HepG2 (cell line): ENCODE data around the gene GRIN2C. TPM values are rescaled to one million over a fixed set of nuclear protein-coding genes. Genes with fewer than 3 reads are reported as not detected.
A peak's percentile ranks its signal among the peaks of the same experiment; 100 is the strongest.

Source experiments
- BHLHE40 ChIP-seq: IDR thresholded peaks from 2 replicates; pipeline ENCODE4 v1.6.1; 2011; ENCODE audit warnings: low read length, improper control_type of control experiment
- CEBPG ChIP-seq: IDR thresholded peaks from 2 replicates; pipeline ENCODE4 v1.6.1; 2016
- GLI4 ChIP-seq: sonication (generic); formaldehyde crosslinking; IDR thresholded peaks from 2 replicates; pipeline ENCODE4 v1.5.1; 2020; ENCODE audit warnings: missing genetic modification reagents, mild to moderate bottlenecking, moderate library complexity, borderline replicate concordance
- HES4 ChIP-seq: sonication (generic); formaldehyde crosslinking; IDR thresholded peaks from 2 replicates; pipeline ENCODE4 v1.9.0; 2021; ENCODE audit warnings: mild to moderate bottlenecking, missing genetic modification reagents, borderline replicate concordance
- JUNB ChIP-seq: sonication (generic); formaldehyde crosslinking; IDR thresholded peaks from 2 replicates; pipeline ENCODE4 v1.8.0; 2022; ENCODE audit warnings: missing genetic modification reagents, mild to moderate bottlenecking, borderline replicate concordance
- MAFK ChIP-seq, 2 experiments: IDR thresholded peaks in 1 of 2; conservative IDR thresholded peaks in 1 of 2; 2 replicates each; pipeline ENCODE4 v1.6.1; 2011; ENCODE audit warnings: improper control_type of control experiment in 2 of 2, low read length in 2 of 2
- NAIF1 ChIP-seq: sonication (generic); formaldehyde crosslinking; IDR thresholded peaks from 2 replicates; pipeline ENCODE4 v1.5.0; 2020; ENCODE audit warnings: mild to moderate bottlenecking, missing genetic modification reagents, borderline replicate concordance
- SKIL ChIP-seq: sonication (generic); formaldehyde crosslinking; IDR thresholded peaks from 2 replicates; pipeline ENCODE4 v1.8.0; 2022; ENCODE audit warnings: missing genetic modification reagents, mild to moderate bottlenecking, moderate library complexity, borderline replicate concordance
- SMAD9 ChIP-seq: sonication (generic); formaldehyde crosslinking; IDR thresholded peaks from 2 replicates; pipeline ENCODE4 v1.5.1; 2020; ENCODE audit warnings: mild to moderate bottlenecking, missing genetic modification reagents
- SRSF1 ChIP-seq: fragments of 200-400 bp; formaldehyde crosslinking; optimal IDR thresholded peaks from 2 replicates; pipeline ENCODE3; 2017; ENCODE audit warnings: mild to moderate bottlenecking, low read depth, low read length, moderate library complexity
- TBL1XR1 ChIP-seq: fragments of 150-350 bp; IDR thresholded peaks from 2 replicates; pipeline ENCODE4 v1.6.1; 2014; ENCODE audit warnings: borderline replicate concordance, low read length; ENCODE audit not compliant: partially characterized antibody
- THRA ChIP-seq: sonication (generic); formaldehyde crosslinking; IDR thresholded peaks from 2 replicates; pipeline ENCODE4 v1.4.0; 2020; ENCODE audit warnings: missing genetic modification reagents, borderline replicate concordance
- TIGD3 ChIP-seq: sonication (generic); formaldehyde crosslinking; IDR thresholded peaks from 2 replicates; pipeline ENCODE4 v1.5.1; 2020; ENCODE audit warnings: mild to moderate bottlenecking, missing genetic modification reagents, borderline replicate concordance
- YY1 ChIP-seq: IDR thresholded peaks from 2 replicates; pipeline ENCODE4 v1.6.1; 2011; ENCODE audit warnings: low read length, low read depth, moderate library complexity, mild to moderate bottlenecking; ENCODE audit not compliant: insufficient read depth, insufficient replicate concordance
- ZBTB33 ChIP-seq: sonication (generic); formaldehyde crosslinking; IDR thresholded peaks from 2 replicates; pipeline ENCODE4 v1.4.0; 2020; ENCODE audit warnings: missing genetic modification reagents
- ZNF205 ChIP-seq: IDR thresholded peaks from 2 replicates; pipeline ENCODE4 v1.6.1; 2018; ENCODE audit warnings: missing biosample characterization, missing genetic modification reagents
- ZNF777 ChIP-seq: sonication (generic); formaldehyde crosslinking; IDR thresholded peaks from 2 replicates; pipeline ENCODE4 v1.4.0; 2020; ENCODE audit warnings: missing genetic modification reagents
- polyA plus RNA-seq, 8 experiments: library from polyadenylated mRNA; depleted of rRNA in 3 of 8; stranded (reverse) in 7 of 8; unstranded in 1 of 8; fragments of >200 nt; fragmentation: Illumina TruSeq in 4 of 8; extraction: Trizol in 4 of 8; gene quantifications; 2 replicates each; pipeline versions ENCODE4 v1.2.1 to v1.2.3, GENCODE V29; 2011 to 2016; ENCODE audit warnings: low read depth in 4 of 8, missing spikeins in 1 of 8, mixed read lengths in 1 of 8; ENCODE audit not compliant: insufficient read depth in 1 of 8
- total RNA-seq, 5 experiments: library from RNA; depleted of rRNA; stranded (reverse); fragments of >200 nt; fragmentation: Illumina TruSeq; extraction: Trizol; gene quantifications; 2 replicates each; pipeline ENCODE4 v1.2.3, GENCODE V29; 2016; ENCODE audit warnings: low read depth in 1 of 5
- TF ChIP-seq, protein P1 (sequence below): sonication (generic); formaldehyde crosslinking; IDR thresholded peaks from 2 replicates; pipeline ENCODE4 v1.4.0; 2020; ENCODE audit warnings: mild to moderate bottlenecking, missing genetic modification reagents
- TF ChIP-seq, protein P2 (sequence below): sonication (generic); formaldehyde crosslinking; IDR thresholded peaks from 2 replicates; pipeline ENCODE4 v1.9.0; 2021; ENCODE audit warnings: missing genetic modification reagents, borderline replicate concordance

GRIN2C gene
- total and polyA plus RNA-seq, 2 of the 13 experiments (the other 11 are each of a cell fraction or from before 2014, with no cell fraction given) = 0.03 to 0.11 TPM

DNA sequence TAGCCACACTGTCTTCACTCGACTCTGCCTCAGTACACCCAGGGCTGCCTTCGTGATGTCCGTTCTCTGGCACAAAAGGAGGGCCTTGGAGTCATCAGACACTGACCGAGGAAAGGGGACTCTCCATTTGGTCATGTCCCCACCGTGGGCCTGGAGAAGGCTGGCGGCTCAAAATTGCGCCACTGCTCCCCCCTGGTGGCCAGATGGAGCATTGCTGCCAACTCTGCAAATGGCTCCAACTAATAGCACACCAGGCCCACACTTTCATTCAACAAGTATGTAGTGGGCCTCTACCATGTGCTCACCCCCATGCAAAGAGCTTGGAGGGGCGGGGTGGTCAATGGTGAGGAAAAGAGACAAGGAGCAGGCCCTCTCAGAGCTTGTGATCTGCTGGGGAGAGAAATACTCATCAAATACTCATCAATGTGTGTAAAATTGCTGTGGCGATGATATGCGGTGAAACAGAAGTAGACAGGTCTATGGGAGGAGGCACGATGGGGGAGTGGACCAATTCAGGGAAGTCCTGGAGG, 5.2 kb upstream of the GRIN2C start (continued):
- 0 out of 2 replicates have a peak, but pooled peaks have one; percentile 78 for TF ChIP-seq GLI4 (CRISPR knock-in tag)
- TF ChIP-seq MAFK (conservative IDR thresholded peaks at IDR 0.05 in 1 of 2, IDR thresholded peaks at IDR 0.05 in 1 of 2; ENCODE audit: low read length in 2 of 2) = peak; percentile 40 to 59; a peak in 3 of 4 replicates
- TF ChIP-seq ZNF777 (CRISPR knock-in tag) = 0 out of 2 replicates have a peak, but pooled peaks have one; percentile 19
- peak; percentile 38 for TF ChIP-seq YY1
- 0 out of 2 replicates have a peak, but pooled peaks have one; percentile 5 for TF ChIP-seq BHLHE40
- no peak for TF ChIP-seq ZNF205 (CRISPR knock-in tag)
- no peak for TF ChIP-seq TBL1XR1
- TF ChIP-seq JUNB = no peak
- TF ChIP-seq, protein P1, sequence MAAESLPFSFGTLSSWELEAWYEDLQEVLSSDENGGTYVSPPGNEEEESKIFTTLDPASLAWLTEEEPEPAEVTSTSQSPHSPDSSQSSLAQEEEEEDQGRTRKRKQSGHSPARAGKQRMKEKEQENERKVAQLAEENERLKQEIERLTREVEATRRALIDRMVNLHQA (CRISPR knock-in tag) = no peak
- peak; percentile 92 for TF ChIP-seq ZBTB33
- no peak for TF ChIP-seq HES4 (CRISPR knock-in tag)
- 0 out of 2 replicates have a peak, but pooled peaks have one; percentile 40 for TF ChIP-seq SMAD9
- no peak for TF ChIP-seq THRA (CRISPR knock-in tag)
- TF ChIP-seq NAIF1 (CRISPR knock-in tag) = no peak
- TF ChIP-seq, protein P2, sequence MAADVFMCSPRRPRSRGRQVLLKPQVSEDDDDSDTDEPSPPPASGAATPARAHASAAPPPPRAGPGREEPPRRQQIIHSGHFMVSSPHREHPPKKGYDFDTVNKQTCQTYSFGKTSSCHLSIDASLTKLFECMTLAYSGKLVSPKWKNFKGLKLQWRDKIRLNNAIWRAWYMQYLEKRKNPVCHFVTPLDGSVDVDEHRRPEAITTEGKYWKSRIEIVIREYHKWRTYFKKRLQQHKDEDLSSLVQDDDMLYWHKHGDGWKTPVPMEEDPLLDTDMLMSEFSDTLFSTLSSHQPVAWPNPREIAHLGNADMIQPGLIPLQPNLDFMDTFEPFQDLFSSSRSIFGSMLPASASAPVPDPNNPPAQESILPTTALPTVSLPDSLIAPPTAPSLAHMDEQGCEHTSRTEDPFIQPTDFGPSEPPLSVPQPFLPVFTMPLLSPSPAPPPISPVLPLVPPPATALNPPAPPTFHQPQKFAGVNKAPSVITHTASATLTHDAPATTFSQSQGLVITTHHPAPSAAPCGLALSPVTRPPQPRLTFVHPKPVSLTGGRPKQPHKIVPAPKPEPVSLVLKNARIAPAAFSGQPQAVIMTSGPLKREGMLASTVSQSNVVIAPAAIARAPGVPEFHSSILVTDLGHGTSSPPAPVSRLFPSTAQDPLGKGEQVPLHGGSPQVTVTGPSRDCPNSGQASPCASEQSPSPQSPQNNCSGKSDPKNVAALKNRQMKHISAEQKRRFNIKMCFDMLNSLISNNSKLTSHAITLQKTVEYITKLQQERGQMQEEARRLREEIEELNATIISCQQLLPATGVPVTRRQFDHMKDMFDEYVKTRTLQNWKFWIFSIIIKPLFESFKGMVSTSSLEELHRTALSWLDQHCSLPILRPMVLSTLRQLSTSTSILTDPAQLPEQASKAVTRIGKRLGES (CRISPR knock-in tag) = no peak
- TF ChIP-seq SKIL (CRISPR knock-in tag) = no peak
- no peak for TF ChIP-seq TIGD3 (CRISPR knock-in tag)
- peak; percentile 36 for TF ChIP-seq SRSF1
- peak; percentile 67 for TF ChIP-seq CEBPG (CRISPR knock-in tag)
